Loucy (cell line): ENCODE measurements around the gene SGIP1.

Experiments
- H2AFZ ChIP-seq: fragments of 200-600 bp; sonication (generic); 2 replicates; pipeline ENCODE4 v1.6.0; 2016; ENCODE audit warnings: antibody characterized with exemption, mild to moderate bottlenecking, low read length, moderate library complexity
- H3F3A ChIP-seq: fragments of 200-600 bp; 2 replicates; pipeline ENCODE4 v1.6.0; 2016; ENCODE audit warnings: antibody characterized with exemption, low read depth, mild to moderate bottlenecking
- H3K27me3 ChIP-seq: fragments of 200-600 bp; sonication (generic); 2 replicates; pipeline ENCODE4 v1.6.1; 2014; ENCODE audit warnings: low read length, mild to moderate bottlenecking; ENCODE audit not compliant: insufficient read depth, poor library complexity, severe bottlenecking
- H3K36me3 ChIP-seq: fragments of 200-600 bp; sonication (generic); 2 replicates; pipeline ENCODE4 v1.6.1; 2016; ENCODE audit warnings: low read length; ENCODE audit not compliant: insufficient read depth
- H3K4me1 ChIP-seq: fragments of 200-600 bp; sonication (generic); 2 replicates; pipeline ENCODE4 v1.5.1; 2014; ENCODE audit warnings: low read length, mild to moderate bottlenecking; ENCODE audit not compliant: insufficient read depth, poor library complexity, severe bottlenecking
- H3K4me2 ChIP-seq: fragments of 200-600 bp; sonication (generic); 2 replicates; pipeline ENCODE4 v1.6.0; 2014; ENCODE audit warnings: antibody characterized with exemption, low read length, low read depth, mild to moderate bottlenecking; ENCODE audit not compliant: poor library complexity, severe bottlenecking
- H3K4me3 ChIP-seq: fragments of 200-600 bp; sonication (generic); 2 replicates; pipeline ENCODE4 v1.5.1; 2014; ENCODE audit warnings: low read length, mild to moderate bottlenecking, mixed read lengths; ENCODE audit not compliant: poor library complexity, severe bottlenecking
- H3K79me2 ChIP-seq: fragments of 200-600 bp; sonication (generic); 2 replicates; pipeline ENCODE4 v1.6.1; 2014; ENCODE audit warnings: low read length; ENCODE audit not compliant: insufficient read depth
- H3K9ac ChIP-seq: fragments of 200-600 bp; sonication (generic); 2 replicates; pipeline ENCODE4 v1.6.0; 2014; ENCODE audit warnings: mild to moderate bottlenecking, low read depth, low read length, moderate library complexity; ENCODE audit not compliant: poor library complexity, severe bottlenecking
- H3K9me2 ChIP-seq: fragments of 200-600 bp; sonication (generic); replicated peaks from 2 replicates; pipeline ENCODE4 v1.6.1; 2016; ENCODE audit warnings: low read depth, low read length, mixed read lengths
- H3K9me3 ChIP-seq: fragments of 200-600 bp; sonication (generic); 2 replicates; pipeline ENCODE4 v1.6.1; 2014; ENCODE audit warnings: mild to moderate bottlenecking, antibody characterized with exemption, low read length, low read depth; ENCODE audit not compliant: insufficient read depth
- H4K20me1 ChIP-seq: fragments of 200-600 bp; sonication (generic); 2 replicates; pipeline ENCODE4 v1.6.0; 2014; ENCODE audit warnings: antibody characterized with exemption, low read length, mild to moderate bottlenecking; ENCODE audit not compliant: insufficient read depth, poor library complexity, severe bottlenecking
- EZH2phosphoT487 ChIP-seq: fragments of 200-600 bp; IDR thresholded peaks from 2 replicates; pipeline ENCODE4 v1.6.1; 2018; ENCODE audit warnings: antibody characterized with exemption, mild to moderate bottlenecking, moderate library complexity, borderline replicate concordance
- TF ChIP-seq, protein P1 (sequence below): fragments of 200-600 bp; sonication (generic); conservative IDR thresholded peaks from 2 replicates; pipeline ENCODE4 v1.5.1; 2014; ENCODE audit warnings: mild to moderate bottlenecking, antibody characterized with exemption, low read length

SGIP1 gene

DNA sequence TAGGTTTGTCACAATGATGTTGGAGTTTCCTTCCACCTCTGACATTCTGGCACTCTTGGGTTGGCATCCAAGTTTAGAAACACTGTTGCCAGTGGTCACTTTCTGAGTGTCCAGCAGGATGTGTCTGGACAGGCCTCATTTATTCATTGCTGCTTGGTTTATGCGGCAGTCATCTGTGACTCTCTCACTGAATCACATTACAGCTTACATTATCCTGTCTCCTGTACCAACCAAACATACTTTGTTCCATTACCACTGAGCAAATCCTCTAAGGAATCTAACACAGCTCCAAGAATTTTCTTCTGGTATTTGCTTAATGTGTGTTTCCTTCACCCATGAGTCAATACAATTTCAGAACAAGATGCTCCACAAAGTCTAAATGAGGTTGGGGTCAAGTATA lies 19.9 kb downstream of the SGIP1 start:
- TF ChIP-seq EZH2phosphoT487, result no peak
- TF ChIP-seq, protein P1, sequence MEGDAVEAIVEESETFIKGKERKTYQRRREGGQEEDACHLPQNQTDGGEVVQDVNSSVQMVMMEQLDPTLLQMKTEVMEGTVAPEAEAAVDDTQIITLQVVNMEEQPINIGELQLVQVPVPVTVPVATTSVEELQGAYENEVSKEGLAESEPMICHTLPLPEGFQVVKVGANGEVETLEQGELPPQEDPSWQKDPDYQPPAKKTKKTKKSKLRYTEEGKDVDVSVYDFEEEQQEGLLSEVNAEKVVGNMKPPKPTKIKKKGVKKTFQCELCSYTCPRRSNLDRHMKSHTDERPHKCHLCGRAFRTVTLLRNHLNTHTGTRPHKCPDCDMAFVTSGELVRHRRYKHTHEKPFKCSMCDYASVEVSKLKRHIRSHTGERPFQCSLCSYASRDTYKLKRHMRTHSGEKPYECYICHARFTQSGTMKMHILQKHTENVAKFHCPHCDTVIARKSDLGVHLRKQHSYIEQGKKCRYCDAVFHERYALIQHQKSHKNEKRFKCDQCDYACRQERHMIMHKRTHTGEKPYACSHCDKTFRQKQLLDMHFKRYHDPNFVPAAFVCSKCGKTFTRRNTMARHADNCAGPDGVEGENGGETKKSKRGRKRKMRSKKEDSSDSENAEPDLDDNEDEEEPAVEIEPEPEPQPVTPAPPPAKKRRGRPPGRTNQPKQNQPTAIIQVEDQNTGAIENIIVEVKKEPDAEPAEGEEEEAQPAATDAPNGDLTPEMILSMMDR, result no peak
- no peaks in the 10 kb centered on the region for H3K9me3 ChIP-seq
- H3K36me3 ChIP-seq, result no peaks in the 10 kb centered on the region
- no peak overlapping the region for H2AFZ ChIP-seq
- H3K4me3 ChIP-seq, result no peak overlapping the region
- no peak overlapping the region for H3K4me2 ChIP-seq
- no peaks in the 10 kb centered on the region for H3K79me2 ChIP-seq
- H3F3A ChIP-seq, result no peaks in the 10 kb centered on the region
- H3K27me3 ChIP-seq, result no peaks in the 10 kb centered on the region
- H3K4me1 ChIP-seq, result peaks cover 16% of the 10 kb centered on the region
- H3K9me2 ChIP-seq, result no peaks in the 10 kb centered on the region
- H3K9ac ChIP-seq, result no peak overlapping the region
- H4K20me1 ChIP-seq, result no peaks in the 10 kb centered on the region

DNA sequence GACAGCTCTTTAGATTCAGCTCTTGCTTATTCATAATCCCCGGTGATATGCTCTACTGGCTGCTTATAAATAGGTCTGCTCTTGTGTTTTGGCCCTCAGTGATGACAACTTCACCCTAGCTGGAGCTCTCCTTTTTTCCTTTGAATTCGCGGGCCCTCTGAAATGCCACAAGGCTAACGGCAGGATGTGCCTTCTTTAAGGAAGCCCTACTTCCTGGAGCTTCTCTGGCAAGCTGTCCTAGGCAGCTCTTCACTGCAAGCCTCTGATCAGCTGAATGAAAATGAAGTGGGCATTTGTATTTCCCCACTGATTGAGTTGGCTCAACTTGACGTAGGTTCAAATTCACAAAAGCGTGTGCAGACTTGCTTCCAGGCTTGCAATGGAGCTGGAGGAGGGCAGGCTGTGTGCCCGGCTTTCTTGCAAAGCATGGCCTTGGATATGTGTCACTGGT lies 22.2 kb downstream of the SGIP1 start:
- H3K9ac ChIP-seq, result no peak overlapping the region
- H3K4me3 ChIP-seq, result no peak overlapping the region
- no peaks in the 10 kb centered on the region for H3K9me2 ChIP-seq
- H3K27me3 ChIP-seq, result no peaks in the 10 kb centered on the region
- no peaks in the 10 kb centered on the region for H3K36me3 ChIP-seq
- H3K4me2 ChIP-seq, result no peak overlapping the region
- peaks cover 11% of the 10 kb centered on the region for H3K4me1 ChIP-seq
- H3K79me2 ChIP-seq, result no peaks in the 10 kb centered on the region
- H3K9me3 ChIP-seq, result no peaks in the 10 kb centered on the region
- H3F3A ChIP-seq, result no peaks in the 10 kb centered on the region
- TF ChIP-seq EZH2phosphoT487, result no peak
- TF ChIP-seq, protein P1, result no peak
- H4K20me1 ChIP-seq, result no peaks in the 10 kb centered on the region
- no peak overlapping the region for H2AFZ ChIP-seq

DNA sequence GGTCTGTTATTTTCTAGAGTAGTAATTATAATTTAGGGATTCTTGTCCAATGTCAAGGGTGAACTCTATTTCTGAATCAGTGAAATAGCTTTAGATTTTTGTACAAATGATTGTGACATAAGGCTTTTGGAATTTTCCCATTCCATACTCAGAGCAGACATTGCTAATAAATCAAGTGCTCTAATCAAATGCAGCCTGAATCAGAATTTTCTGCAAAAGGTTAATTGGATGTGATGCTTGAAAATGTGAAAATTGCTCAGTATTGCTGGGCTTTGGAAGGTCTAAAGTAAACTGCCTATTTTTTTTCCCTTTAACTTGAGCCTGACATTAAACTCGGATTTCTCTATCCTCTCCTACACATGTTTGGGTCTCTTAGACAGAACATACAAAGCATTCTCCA lies 23.2 kb downstream of the SGIP1 start:
- H3K4me1 ChIP-seq, result peaks cover 11% of the 10 kb centered on the region
- H3F3A ChIP-seq, result no peaks in the 10 kb centered on the region
- no peaks in the 10 kb centered on the region for H3K9me2 ChIP-seq
- no peak for TF ChIP-seq EZH2phosphoT487
- TF ChIP-seq, protein P1, result no peak
- H3K4me3 ChIP-seq, result no peak overlapping the region
- no peaks in the 10 kb centered on the region for H3K36me3 ChIP-seq
- no peak overlapping the region for H3K4me2 ChIP-seq
- no peaks in the 10 kb centered on the region for H3K9me3 ChIP-seq
- H3K79me2 ChIP-seq, result no peaks in the 10 kb centered on the region
- H2AFZ ChIP-seq, result no peak overlapping the region
- H3K27me3 ChIP-seq, result no peaks in the 10 kb centered on the region
- no peak overlapping the region for H3K9ac ChIP-seq
- H4K20me1 ChIP-seq, result no peaks in the 10 kb centered on the region
